CD4-positive, alpha-beta memory T cell (primary cell): ENCODE measurements around the gene ZNF664. TPM values are rescaled to one million over a fixed set of nuclear protein-coding genes. Genes with fewer than 3 reads are reported as not detected.

Experiments
- CTCF ChIA-PET: fragments of 350-600 bp; sonication (Branson Sonifier 250); formaldehyde crosslinking; loops from one replicate; lab custom pipeline; 2021; ENCODE audit warnings: inconsistent platforms; ENCODE audit not compliant: partially characterized antibody; lab: Charles Lee
- POLR2A ChIA-PET: fragments of 350-600 bp; sonication (Branson Sonifier 250); formaldehyde crosslinking; loops from one replicate; lab custom pipeline; 2021; ENCODE audit not compliant: partially characterized antibody; lab: Charles Lee
- DNase-seq, 5 donors: peaks; one replicate each; pipeline versions ENCODE4 v3.0.0 to v3.0.0-alpha.2; 2020 to 2022; ENCODE audit warnings: mixed read lengths in 1 of 5
- H3K27ac ChIP-seq: one replicate; pipeline ENCODE4 v1.7.0; 2013; ENCODE audit warnings: low read depth, low read length
- H3K27me3 ChIP-seq: 2 replicates; pipeline ENCODE4 v1.7.0; 2013; ENCODE audit warnings: mild to moderate bottlenecking, low read length, moderate library complexity; ENCODE audit not compliant: insufficient read depth
- H3K36me3 ChIP-seq: 2 replicates; pipeline ENCODE4 v1.7.0; 2013; ENCODE audit warnings: mild to moderate bottlenecking, low read length, moderate library complexity; ENCODE audit not compliant: insufficient read depth
- H3K4me1 ChIP-seq: 2 replicates; pipeline ENCODE4 v1.7.0; 2013; ENCODE audit warnings: mild to moderate bottlenecking, low read length, moderate library complexity; ENCODE audit not compliant: insufficient read depth
- H3K4me3 ChIP-seq, 2 donors: one replicate each; pipeline ENCODE4 v1.7.0; 2013; ENCODE audit warnings: low read length in 2 of 2, mild to moderate bottlenecking in 1 of 2
- H3K9me3 ChIP-seq, 2 donors: one replicate each; pipeline ENCODE4 v1.7.0; 2013; ENCODE audit warnings: low read length in 2 of 2, control low read depth in 1 of 2; ENCODE audit not compliant: control insufficient read depth in 1 of 2
- H3K27ac Mint-ChIP-seq, 7 donors: one replicate each; pipeline ENCODE4 v1.8.0; 2020 to 2021; ENCODE audit warnings: mixed read lengths in 7 of 7, mild to moderate bottlenecking in 6 of 7, inconsistent platforms in 3 of 7, moderate library complexity in 3 of 7
- H3K27me3 Mint-ChIP-seq, 2 donors: one replicate each; pipeline ENCODE4 v1.8.0; 2020 to 2021; ENCODE audit warnings: mixed read lengths in 2 of 2
- H3K36me3 Mint-ChIP-seq, 2 donors: one replicate each; pipeline ENCODE4 v1.8.0; 2020 to 2021; ENCODE audit warnings: mixed read lengths in 2 of 2, inconsistent platforms in 1 of 2, mild to moderate bottlenecking in 1 of 2
- H3K4me1 Mint-ChIP-seq, 4 donors: one replicate each; pipeline ENCODE4 v1.8.0; 2020 to 2021; ENCODE audit warnings: mixed read lengths in 4 of 4, mild to moderate bottlenecking in 1 of 4
- H3K4me3 Mint-ChIP-seq, 8 donors: one replicate each; pipeline ENCODE4 v1.8.0; 2020 to 2021; ENCODE audit warnings: mixed read lengths in 8 of 8, mild to moderate bottlenecking in 7 of 8, moderate library complexity in 6 of 8, inconsistent platforms in 3 of 8
- H3K9me3 Mint-ChIP-seq, 8 donors: one replicate each; pipeline ENCODE4 v1.8.0; 2020 to 2021; ENCODE audit warnings: mixed read lengths in 8 of 8, mild to moderate bottlenecking in 5 of 8, inconsistent platforms in 3 of 8, moderate library complexity in 1 of 8
- intact Hi-C: fragments of 100-400 bp; cut with micrococcal nuclease; formaldehyde crosslinking; loops from one replicate; pipeline ENCODE4 v1.15.1; 2023
- polyA plus RNA-seq, 2 donors: library from polyadenylated mRNA; unstranded; fragments of 300-500 nt; fragmentation: Illumina TruSeq; gene quantifications; one replicate each; pipeline ENCODE4 v1.2.3, GENCODE V29; 2021
- total RNA-seq, 2 experiments: library from RNA; stranded (reverse); gene quantifications; one replicate each; pipeline ENCODE4 v1.2.3, GENCODE V29; 2021

Gene ZNF664
- total and polyA plus RNA-seq, 4 experiments from 2014 or later: 5.7 to 57.9 (median 32.6) TPM

DNA sequence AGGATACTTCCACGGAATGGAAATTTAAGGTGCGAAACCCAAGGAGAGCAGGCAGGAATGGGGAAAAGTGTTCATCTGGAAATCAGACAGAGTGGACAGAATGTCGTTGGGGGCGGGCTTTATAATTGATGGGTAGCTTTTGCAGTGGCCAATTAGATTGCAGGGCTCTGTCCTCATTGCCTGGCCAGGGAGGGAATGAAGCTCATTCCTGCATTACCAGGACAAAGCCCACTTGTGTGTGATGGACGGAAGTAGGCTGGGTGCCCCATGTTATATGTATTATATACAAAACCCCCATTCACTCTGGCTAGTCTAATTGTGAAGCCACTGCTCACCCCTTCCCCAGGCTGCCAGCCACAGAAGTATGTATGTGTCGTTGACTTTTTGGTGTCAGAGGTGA lies 23.6 kb downstream of the ZNF664 start:
- intact Hi-C loops: no loop called here
- peak overlapping the region in 3 of 7 donors; percentile 31 to 72 (median 38) for H3K27ac Mint-ChIP-seq
- H3K36me3 Mint-ChIP-seq: peaks cover 36 to 60% of the 10 kb centered on the region in 2 donors

DNA sequence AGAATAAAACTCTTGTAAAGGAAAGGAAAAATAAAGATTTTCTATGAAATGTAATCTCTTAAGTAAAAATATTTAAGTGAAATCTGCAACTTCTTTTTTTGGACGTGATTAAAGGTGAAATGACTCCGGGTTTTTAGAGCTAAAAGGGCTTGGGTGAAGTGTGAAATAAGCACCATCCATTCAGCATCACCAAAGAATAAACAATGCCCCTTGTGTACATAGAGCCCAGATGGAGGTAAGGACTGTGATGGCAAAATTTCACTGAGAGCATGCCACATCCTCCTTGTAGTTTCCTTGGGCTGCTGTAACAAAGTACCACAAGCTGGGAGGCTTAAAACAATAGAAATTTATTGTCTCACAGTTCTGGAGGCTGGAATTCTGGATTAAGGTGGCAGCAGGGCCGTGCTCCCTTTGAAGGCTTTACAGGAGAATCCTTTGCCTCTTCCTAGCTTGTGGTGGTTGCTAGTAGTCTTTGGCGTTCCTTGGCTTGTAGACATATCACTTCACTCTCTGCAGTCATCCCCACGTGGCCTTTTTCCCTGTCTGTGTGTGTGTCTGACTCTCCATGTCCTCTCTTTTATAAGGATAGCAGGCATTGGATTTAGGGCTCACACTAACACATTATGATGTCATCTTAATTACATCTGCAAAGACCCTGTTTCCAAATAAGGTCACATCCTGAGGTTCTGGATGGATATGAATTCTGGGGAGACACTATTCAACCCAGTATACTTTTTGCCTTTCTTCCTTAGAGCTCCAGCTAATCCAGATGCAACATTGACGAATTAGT lies 24.2 kb downstream of the ZNF664 start:
- H3K9me3 ChIP-seq: no peaks in the 10 kb centered on the region
- no peak overlapping the region for H3K4me3 ChIP-seq
- Mint-ChIP-seq H3K36me3 (peaks cover 30 to 54% of the 10 kb centered on the region in 2 donors), H3K9me3 (no peaks in the 10 kb centered on the region), H3K27me3 (no peaks in the 10 kb centered on the region), H3K4me3 (no peak overlapping the region), H3K27ac (peak overlapping the region in 2 of 7 donors; percentile 31 to 71), H3K4me1 (peaks cover 14 to 32% (median 22%) of the 10 kb centered on the region in 4 donors)
- ChIA-PET POLR2A (no interaction called here), CTCF (interaction anchor here (2.0 to 3.1 kb wide), 2 partner anchors 13 to 92 kb away, joined by 7 to 15 read pairs; no protein-coding TSS in a partner anchor)
- no peaks in the 10 kb centered on the region for H3K4me1 ChIP-seq
- H3K27ac ChIP-seq: no peak overlapping the region
- H3K27me3 ChIP-seq: no peaks in the 10 kb centered on the region
- DNase-seq: no peak
- intact Hi-C loops: no loop called here
- H3K36me3 ChIP-seq: no peaks in the 10 kb centered on the region

More for the DNA sequence above, 23.6 kb downstream of the ZNF664 start:
- Histone ChIP-seq H3K4me3 (no peak overlapping the region), H3K9me3 (no peaks in the 10 kb centered on the region), H3K27me3 (no peaks in the 10 kb centered on the region), H3K36me3 (peaks cover 2% of the 10 kb centered on the region), H3K27ac (no peak overlapping the region), H3K4me1 (no peaks in the 10 kb centered on the region)
- H3K9me3 Mint-ChIP-seq: no peaks in the 10 kb centered on the region
- H3K27me3 Mint-ChIP-seq: no peaks in the 10 kb centered on the region
- H3K4me1 Mint-ChIP-seq: peaks cover 14 to 32% (median 22%) of the 10 kb centered on the region in 4 donors
- no peak overlapping the region for H3K4me3 Mint-ChIP-seq
- POLR2A ChIA-PET: no interaction called here
- CTCF ChIA-PET: interaction anchor here (1.0 to 3.1 kb wide), 3 partner anchors 12 to 775 kb away, joined by 3 to 15 read pairs (median 7); no protein-coding TSS in a partner anchor
- DNase-seq: no peak

DNA sequence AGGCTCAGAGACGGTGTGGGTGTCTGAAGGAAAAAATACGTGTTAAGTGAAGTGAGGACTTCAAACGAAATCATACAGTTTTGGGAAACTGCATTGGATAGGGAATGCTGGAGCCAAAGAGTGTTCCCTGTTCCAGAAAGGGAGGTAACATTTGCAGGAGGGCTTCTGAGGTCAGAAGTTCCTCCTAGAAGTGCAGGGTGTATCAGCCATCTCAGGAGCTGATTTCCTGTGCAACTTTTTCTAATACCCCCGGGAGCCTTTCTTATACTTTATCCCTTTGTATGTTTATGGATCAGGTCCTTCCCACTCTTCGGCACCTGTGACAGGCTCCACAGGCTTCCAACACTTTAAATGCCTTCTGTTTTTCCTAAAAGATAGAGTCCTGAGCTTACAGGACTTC lies 24.9 kb downstream of the ZNF664 start:
- Histone ChIP-seq H3K4me1 (no peaks in the 10 kb centered on the region), H3K27me3 (no peaks in the 10 kb centered on the region), H3K4me3 (no peak overlapping the region), H3K27ac (no peak overlapping the region), H3K9me3 (no peaks in the 10 kb centered on the region), H3K36me3 (no peaks in the 10 kb centered on the region)
- Mint-ChIP-seq H3K27ac (peak overlapping the region in 2 of 7 donors; percentile 54 to 71), H3K4me1 (peaks cover 14 to 32% (median 22%) of the 10 kb centered on the region in 4 donors), H3K36me3 (peaks cover 26 to 48% of the 10 kb centered on the region in 2 donors), H3K27me3 (no peaks in the 10 kb centered on the region), H3K9me3 (no peaks in the 10 kb centered on the region), H3K4me3 (no peak overlapping the region)
- CTCF ChIA-PET: no interaction called here
- intact Hi-C loops: no loop called here
- POLR2A ChIA-PET: no interaction called here
- no peak for DNase-seq

DNA sequence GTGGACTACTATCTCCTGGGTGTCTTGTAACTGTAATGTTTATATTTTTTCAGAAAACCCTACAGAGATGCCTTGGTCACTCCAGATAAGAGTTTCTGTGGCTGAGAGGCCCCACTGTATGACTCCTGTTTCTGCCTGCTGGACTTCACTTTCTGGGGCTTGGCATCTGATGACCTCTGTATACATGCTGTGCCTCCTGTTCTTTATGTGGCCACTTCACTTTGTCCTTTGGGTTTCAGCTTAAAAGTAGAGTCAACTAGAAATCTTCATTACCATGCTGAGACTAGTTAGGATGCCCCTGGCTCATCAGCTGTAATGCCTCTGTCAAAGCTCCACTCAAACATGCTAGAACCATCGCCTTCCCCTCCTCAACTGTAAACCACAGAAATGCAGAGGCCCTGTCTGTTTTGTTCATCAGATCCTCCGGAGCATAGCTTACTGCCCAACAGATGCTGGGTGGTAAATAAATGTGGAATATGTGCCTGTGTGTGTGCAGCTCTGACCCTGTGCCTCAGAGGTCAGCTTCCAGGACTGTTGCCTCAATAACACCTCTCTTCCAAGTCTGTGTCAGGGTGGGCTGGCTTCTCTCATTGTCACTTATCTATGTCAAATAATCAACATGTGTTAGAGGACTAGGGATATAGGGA lies 25.5 kb downstream of the ZNF664 start:
- no peaks in the 10 kb centered on the region for H3K9me3 ChIP-seq
- H3K4me3 Mint-ChIP-seq: no peak overlapping the region
- intact Hi-C loops: no loop called here
- peak overlapping the region in 3 of 7 donors; percentile 20 to 58 (median 54) for H3K27ac Mint-ChIP-seq
- no peaks in the 10 kb centered on the region for H3K27me3 Mint-ChIP-seq
- H3K4me3 ChIP-seq: no peak overlapping the region
- H3K4me1 ChIP-seq: no peaks in the 10 kb centered on the region
- H3K36me3 Mint-ChIP-seq: peaks cover 25 to 43% of the 10 kb centered on the region in 2 donors
- no peaks in the 10 kb centered on the region for H3K36me3 ChIP-seq
- ChIA-PET POLR2A (no interaction called here), CTCF (no interaction called here)
- H3K27me3 ChIP-seq: no peaks in the 10 kb centered on the region
- H3K4me1 Mint-ChIP-seq: peaks cover 14 to 32% (median 21%) of the 10 kb centered on the region in 4 donors
- H3K27ac ChIP-seq: no peak overlapping the region
- no peak for DNase-seq
- no peaks in the 10 kb centered on the region for H3K9me3 Mint-ChIP-seq

DNA sequence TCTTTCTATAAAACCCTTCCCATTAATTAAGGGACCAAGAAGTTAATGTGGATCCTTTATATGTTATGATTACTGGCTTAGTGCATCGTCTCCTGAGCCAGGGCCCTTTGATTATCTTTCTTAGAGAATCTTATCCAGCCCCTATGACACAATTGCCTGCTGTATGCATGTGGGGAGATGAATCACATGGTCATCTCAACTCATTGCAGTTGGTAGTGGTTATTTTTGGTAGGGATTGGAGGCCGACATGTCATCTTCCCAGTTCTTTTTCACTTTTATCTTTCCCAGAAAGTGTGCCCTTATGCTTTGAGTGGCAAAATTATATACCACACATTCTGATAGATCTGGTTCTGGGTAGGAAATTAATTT lies 26.0 kb downstream of the ZNF664 start:
- peaks cover 21 to 38% of the 10 kb centered on the region in 2 donors for H3K36me3 Mint-ChIP-seq
- no peak for DNase-seq
- Histone ChIP-seq H3K9me3 (no peaks in the 10 kb centered on the region), H3K4me3 (no peak overlapping the region), H3K36me3 (peaks cover 2% of the 10 kb centered on the region), H3K27ac (no peak overlapping the region), H3K4me1 (no peaks in the 10 kb centered on the region), H3K27me3 (no peaks in the 10 kb centered on the region)
- ChIA-PET CTCF (no interaction called here), POLR2A (no interaction called here)
- H3K27ac Mint-ChIP-seq: peak overlapping the region in 1 of 7 donors; percentile 58
- H3K4me3 Mint-ChIP-seq: no peak overlapping the region
- intact Hi-C loops: no loop called here
- no peaks in the 10 kb centered on the region for H3K9me3 Mint-ChIP-seq
- H3K4me1 Mint-ChIP-seq: peaks cover 14 to 27% (median 17%) of the 10 kb centered on the region in 4 donors
- H3K27me3 Mint-ChIP-seq: no peaks in the 10 kb centered on the region

DNA sequence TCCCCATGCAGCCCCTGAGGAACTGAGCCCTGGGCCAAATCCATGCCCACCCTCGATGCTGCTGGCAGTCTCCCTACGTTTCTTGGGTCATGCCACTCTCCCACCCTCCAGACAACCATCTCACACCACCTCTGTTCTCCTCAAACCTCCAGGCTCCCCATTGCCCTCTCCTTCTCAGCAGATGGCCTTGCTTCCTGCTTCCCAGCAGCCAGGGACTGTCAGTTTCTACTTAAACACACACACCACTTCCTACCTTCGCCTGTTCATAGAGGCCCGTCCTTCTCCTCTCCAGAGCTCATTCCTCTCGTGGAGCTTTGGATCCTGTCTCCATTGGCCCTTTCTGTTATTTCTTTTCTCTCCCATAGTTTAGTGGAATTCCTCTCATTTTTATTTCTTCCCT lies 27.1 kb downstream of the ZNF664 start:
- H3K27me3 ChIP-seq: no peaks in the 10 kb centered on the region
- no peak overlapping the region for H3K4me3 Mint-ChIP-seq
- H3K36me3 ChIP-seq: peaks cover 3% of the 10 kb centered on the region
- POLR2A ChIA-PET: no interaction called here
- H3K9me3 ChIP-seq: no peaks in the 10 kb centered on the region
- intact Hi-C loops: no loop called here
- peaks cover 21 to 35% of the 10 kb centered on the region in 2 donors for H3K36me3 Mint-ChIP-seq
- H3K27ac Mint-ChIP-seq: peak overlapping the region in 1 of 7 donors; percentile 4
- H3K9me3 Mint-ChIP-seq: no peaks in the 10 kb centered on the region
- H3K4me3 ChIP-seq: no peak overlapping the region
- no peaks in the 10 kb centered on the region for H3K4me1 ChIP-seq
- CTCF ChIA-PET: no interaction called here
- H3K4me1 Mint-ChIP-seq: peaks cover 9 to 19% (median 11%) of the 10 kb centered on the region in 4 donors
- no peaks in the 10 kb centered on the region for H3K27me3 Mint-ChIP-seq
- no peak overlapping the region for H3K27ac ChIP-seq
- DNase-seq: no peak

DNA sequence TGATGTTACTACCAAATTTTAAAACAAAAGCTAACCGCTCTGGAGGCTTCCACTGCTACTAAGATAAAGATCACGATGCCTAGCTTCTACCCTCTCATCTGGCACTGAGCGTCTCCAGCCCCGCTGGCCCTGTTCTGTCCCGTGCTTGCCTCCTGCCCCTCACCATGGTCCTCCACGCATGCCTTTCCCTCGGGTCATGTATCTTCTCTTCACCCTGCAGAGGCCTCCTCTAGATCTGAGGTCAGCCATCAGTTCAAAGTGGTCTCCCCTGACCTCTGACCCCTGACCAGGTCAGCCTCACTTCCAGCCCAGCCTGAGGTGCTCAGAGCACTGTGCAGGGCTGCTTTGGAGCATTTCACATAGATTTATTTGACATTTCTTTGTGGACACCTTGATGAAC lies 28.3 kb downstream of the ZNF664 start:
- H3K27ac ChIP-seq: no peak overlapping the region
- H3K36me3 ChIP-seq: peaks cover 3% of the 10 kb centered on the region
- H3K4me3 ChIP-seq: no peak overlapping the region
- no peak overlapping the region for H3K4me3 Mint-ChIP-seq
- no peaks in the 10 kb centered on the region for H3K9me3 Mint-ChIP-seq
- ChIA-PET POLR2A (no interaction called here), CTCF (no interaction called here)
- no peak for DNase-seq
- peaks cover 11% of the 10 kb centered on the region for H3K4me1 ChIP-seq
- no peaks in the 10 kb centered on the region for H3K9me3 ChIP-seq
- peaks cover 12 to 19% (median 14%) of the 10 kb centered on the region in 4 donors for H3K4me1 Mint-ChIP-seq
- H3K36me3 Mint-ChIP-seq: peaks cover 9 to 31% of the 10 kb centered on the region in 2 donors
- H3K27me3 Mint-ChIP-seq: no peaks in the 10 kb centered on the region
- intact Hi-C loops: no loop called here
- H3K27ac Mint-ChIP-seq: no peak overlapping the region
- H3K27me3 ChIP-seq: no peaks in the 10 kb centered on the region
